Activated T-cell treated with anti-CD3 and anti-CD28 coated beads for 4 hours (primary cell): ENCODE data around the gene FRMD4A.

ENCODE experiments used
- DNase-seq: peaks from one replicate; pipeline ENCODE4 v3.0.0-alpha.2; 2020

FRMD4A gene

DNA sequence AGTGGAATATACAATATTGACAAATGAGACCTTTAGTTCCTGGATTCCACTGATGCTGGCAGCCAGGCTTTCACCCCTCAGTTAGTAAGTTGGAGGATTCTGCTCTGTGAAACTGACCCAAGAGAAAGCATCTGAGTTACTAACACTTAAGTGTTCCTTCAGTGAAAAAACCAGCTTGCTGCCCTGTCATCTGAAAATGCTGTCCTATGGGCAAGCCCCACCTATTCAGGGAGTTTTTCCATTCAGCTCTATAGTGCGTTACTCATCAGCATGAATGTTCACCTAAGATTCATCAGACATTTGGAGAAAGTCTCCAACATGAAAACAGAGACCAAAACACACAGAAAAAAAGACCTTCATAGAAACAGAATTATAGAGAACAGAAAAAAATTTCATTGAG is 706.1 kb downstream of the FRMD4A start:
- DNase-seq = no peak

DNA sequence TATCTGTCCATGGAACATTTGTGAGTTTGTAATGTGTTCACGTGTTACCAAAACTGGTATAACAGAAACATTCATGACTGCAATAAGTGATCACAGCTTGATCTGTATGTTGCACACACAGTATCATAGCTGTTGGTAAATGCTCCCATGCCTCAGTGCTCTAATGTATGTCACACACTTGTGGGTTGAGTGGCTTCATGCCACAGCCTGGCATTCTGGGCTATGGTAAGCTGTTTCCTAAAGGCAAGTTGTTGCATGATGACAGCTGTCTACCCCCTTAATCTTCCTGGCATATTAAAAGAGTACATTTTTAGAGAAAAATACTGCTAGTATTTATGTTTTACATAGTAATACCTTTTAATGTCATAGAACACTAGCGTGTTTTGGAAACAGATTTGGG is 708.8 kb downstream of the FRMD4A start:
- DNase-seq = no peak

DNA sequence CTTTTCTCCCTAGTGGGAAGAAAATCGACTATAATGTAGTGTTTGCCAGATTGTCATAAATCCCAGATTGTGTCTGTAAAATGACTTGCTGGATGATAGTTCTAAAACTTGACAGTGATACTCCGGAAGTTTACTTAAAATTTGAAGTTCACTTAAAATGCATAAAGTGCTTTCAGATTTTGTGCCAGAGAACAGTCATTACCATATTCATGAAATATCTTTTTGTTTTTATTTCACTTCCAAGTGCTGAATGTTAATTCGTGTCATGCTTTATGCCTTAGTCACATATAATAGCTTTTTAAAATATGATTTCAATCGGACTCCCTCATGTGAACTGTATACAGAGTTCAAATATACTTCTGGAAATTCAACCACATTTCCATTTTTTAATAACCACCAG is 713.6 kb downstream of the FRMD4A start:
- DNase-seq = no peak

DNA sequence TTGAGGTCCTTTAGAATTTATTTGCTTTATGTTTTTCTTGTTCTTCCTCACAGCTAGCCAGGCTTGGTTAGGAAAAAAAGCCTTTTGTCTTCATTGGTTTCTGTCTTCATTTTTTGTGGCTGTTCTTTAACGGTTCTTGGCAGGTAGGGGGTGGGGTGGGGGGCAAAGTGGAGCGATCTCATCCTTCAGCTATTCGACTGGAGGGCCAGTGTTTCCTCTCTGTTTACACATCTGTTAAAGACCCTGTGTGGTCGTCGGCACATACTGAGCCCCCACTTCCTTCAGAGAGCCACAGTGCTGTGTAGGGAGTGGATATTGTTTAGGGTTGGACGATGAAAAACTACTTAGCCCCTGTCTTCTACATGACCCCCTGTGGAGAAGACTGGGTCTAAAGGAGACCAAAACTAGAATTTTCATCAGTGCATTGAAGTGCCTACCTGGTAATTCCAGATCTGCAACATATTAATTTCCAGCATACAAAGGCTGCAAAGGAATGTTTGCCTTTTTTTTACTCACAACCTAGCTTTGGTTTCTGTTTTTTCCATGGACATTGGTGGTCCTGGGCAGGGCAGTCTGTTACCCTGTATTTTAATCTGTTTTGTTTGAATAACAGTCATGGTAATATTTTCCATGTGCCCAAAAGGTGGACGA is 714.9 kb downstream of the FRMD4A start:
- no peak for DNase-seq

DNA sequence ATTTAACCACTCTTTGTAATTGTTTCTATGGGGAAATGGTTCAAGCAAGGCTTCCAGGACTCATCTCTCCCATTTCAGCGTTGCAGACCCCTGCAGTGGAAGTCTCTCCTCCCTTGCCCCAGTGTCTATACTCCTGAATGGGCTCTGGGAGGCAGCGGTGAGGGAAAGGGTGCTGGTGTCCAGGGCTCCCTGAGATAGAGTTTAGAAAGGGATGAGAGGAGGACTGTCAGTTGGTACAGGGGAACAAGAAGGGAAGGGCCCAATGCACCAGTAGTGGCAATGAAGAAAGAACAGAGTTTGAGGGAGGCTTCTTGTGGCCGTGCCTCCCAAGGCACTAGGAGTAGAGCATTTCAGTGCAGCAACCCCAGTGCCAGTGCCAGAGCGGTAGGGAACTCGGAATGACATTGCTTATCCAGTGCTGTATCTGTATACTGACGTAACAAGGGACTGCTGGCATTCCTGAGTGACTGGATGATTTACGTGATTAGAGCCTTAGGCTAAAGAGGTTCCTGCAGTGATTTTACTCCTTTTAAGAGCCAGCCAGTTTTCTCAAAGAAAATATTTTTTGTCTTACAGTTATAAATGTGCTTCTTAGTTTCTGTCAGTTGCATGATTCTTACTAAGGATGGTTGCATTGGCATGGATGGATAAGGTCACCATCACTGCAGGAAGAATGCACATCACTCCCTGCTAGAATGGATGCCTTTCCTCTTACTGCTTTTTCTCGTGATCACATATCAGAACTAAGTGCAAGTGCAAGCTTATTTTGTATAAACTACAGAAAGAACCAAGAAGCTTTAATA is 716.0 kb downstream of the FRMD4A start:
- no peak for DNase-seq

DNA sequence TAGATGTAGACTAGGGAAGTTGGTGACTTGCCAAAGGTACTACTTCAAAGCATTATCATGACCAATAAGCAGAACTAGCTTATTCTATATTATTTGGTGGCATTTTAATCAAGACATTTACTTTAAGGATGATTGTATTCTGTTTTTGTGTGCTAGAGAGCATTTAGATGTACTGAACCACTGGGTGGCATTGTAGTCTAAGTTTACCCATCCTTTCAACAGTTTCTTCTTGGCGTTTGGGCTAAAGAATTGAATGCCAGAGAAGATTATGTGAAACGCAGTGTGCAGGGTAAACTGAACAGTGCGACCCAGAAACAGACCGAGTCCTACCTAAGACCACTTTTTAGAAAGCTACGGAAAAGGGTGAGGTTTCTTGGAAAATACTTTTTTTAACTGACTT is 717.2 kb downstream of the FRMD4A start:
- no peak for DNase-seq

DNA sequence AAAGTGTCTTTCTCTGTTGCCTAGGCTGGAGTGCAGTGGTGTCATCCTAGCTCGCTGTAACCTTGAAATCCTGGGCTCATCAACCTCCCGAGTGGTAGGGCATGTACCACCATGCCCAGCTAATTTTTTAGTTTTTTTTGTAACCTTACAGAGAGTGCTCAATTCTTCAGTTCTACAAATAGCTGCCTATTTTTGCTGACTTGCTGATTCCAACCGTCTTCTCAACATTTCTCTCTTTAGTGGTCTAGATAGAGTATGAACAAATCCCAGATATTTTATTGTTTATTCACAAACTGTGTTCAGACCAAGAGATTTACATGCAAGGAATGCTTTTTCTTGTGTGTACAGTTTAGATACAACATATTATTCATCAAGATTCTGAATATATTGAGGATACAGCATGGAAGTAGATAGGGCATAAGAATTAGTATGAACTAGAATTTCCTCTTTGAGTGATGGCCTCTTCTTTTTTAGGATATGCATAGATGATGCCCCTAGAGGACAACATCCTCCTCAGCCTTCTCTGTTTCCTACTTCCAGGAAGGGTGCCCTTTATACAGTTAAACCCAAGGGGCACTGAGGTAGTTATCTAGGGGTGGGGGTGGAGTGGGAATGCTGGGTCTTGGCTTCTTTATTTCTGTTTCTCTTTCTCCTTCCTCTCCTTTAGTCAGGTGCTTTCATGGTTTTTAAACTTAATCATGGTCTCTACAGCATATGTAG is 717.9 kb downstream of the FRMD4A start:
- DNase-seq = no peak

DNA sequence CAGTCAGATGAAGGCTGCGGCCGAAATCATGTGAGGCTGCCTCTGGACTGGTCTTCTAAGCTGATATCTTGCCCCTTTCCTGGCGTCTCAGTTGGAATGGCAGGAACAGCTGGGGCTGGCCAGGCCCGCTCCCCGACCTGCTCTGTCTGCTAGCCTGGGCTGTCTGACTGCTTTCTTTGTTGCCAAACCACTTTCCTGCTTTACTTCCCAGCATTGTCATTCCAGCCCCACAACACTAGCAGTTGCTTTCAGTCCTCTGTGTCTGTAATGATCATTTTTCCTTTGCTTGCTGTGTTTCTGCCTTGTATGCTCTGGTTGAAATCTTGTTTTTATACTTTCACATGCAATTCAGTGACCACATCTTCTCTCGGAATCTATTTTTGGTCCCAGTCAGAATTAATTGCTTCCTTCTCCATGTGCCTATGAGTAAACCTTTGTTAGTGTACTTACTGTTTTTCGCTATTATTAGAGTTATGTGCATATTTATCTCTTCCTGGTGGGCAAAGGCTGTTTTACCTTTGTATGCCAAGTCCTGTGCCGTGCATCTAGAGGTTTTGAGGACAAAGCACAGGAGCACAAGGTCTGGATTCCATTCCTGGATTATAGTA is 722.4 kb downstream of the FRMD4A start:
- no peak for DNase-seq

DNA sequence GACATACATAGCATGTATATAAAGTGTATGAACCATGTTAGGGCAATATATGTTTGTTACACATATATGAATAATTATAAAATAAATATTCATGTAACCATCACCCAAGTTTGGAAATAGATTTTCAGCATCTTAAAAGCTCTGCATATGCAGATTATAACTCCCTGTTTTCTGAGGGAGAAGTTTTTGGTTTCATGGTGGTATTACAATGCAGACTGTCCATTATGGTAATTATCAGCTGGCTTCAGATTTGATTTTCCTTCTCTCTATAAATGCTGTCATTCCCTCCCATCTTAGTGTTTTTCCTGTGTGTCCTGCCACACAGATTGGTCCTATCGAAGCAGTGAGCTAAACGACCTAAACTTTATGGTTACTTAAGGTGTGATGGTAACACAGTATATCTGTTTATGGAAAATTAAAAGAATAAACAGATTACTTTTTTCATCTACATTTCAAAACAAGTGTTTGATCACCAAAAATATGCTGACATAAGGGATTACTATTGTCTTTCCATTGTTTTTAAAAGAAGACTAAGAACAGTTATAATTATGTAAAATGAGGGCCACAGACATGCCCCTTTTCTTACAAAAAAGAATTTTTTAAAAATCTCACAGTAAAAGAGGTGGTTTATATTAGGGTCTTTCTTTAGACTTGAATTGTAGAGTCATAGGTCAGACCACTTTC is 726.2 kb downstream of the FRMD4A start:
- DNase-seq = no peak

DNA sequence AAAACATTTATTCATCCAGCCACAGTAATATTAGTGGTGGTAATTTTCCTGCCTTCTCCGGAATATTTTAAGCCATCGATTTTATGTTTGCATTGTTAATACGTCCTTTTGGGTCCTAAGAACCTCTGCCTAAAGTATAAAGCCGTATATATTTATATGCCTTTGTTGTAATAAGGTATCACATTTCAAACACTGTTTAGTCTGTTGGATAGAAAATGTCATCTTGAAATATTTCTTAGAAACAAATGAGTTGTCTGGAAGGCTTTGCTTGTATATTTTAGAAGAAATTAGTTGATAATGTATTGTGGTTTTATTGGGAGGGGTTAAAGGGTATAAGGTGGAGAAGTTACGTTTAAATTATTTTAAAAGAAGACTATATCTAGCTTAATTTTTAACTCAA is 732.8 kb downstream of the FRMD4A start:
- DNase-seq = no peak

DNA sequence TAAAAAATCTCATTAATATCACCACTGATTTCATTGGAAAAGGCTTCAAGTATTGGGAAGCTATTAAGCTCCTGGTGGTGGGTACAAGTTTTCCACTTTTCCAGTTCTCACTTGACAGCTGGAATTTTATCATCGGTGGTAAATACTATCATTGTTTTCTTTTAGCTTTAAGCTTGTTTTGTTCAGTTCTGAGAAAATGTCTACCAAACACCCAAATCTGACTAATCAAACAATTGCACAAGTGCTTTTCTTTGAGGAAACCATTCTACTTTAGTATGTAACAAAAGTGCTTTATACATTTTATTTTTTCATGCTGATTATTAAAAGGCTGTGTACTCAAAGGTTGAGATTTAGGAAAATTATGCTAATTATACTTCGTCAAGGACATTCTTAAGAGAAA is 736.1 kb downstream of the FRMD4A start:
- DNase-seq = no peak
